ENCODE data around the gene MAN2B1.

MAN2B1 gene

GRCh38 chr19:12607631-12608030 is 58.9 kb downstream of the MAN2B1 start:
- H3K27ac ChIP-seq (ENCODE audit: low read depth, low read length): no peak overlapping the region
- H3K9me3 ChIP-seq (ENCODE audit: low read length): no peaks in the 10 kb centered on the region
- H3K27me3 ChIP-seq (ENCODE audit: control insufficient read depth in 1 of 2, insufficient read depth in 2 of 2, low read length in 2 of 2): no peaks in the 10 kb centered on the region
- H3K4me3 ChIP-seq (ENCODE audit: low read depth in 1 of 2, low read length in 2 of 2): no peak overlapping the region
- H3K36me3 ChIP-seq (ENCODE audit: insufficient read depth, low read length): peaks cover 14% of the 10 kb centered on the region
- no peak overlapping the region for H3K9ac ChIP-seq (ENCODE audit: low read length)
- H3K4me1 ChIP-seq (ENCODE audit: insufficient read depth, low read length): peaks cover 13% of the 10 kb centered on the region

GRCh38 chr19:12606796-12607195 is 59.7 kb downstream of the MAN2B1 start:
- Histone ChIP-seq H3K4me3 (ENCODE audit: low read depth in 1 of 2, low read length in 2 of 2) (no peak overlapping the region), H3K9me3 (ENCODE audit: low read length) (no peaks in the 10 kb centered on the region), H3K4me1 (ENCODE audit: insufficient read depth, low read length) (peaks cover 9% of the 10 kb centered on the region), H3K27me3 (ENCODE audit: control insufficient read depth in 1 of 2, insufficient read depth in 2 of 2, low read length in 2 of 2) (no peaks in the 10 kb centered on the region), H3K27ac (ENCODE audit: low read depth, low read length) (no peak overlapping the region), H3K36me3 (ENCODE audit: insufficient read depth, low read length) (peaks cover 14% of the 10 kb centered on the region), H3K9ac (ENCODE audit: low read length) (no peak overlapping the region)

GRCh38 chr19:12603714-12604113 is 62.8 kb downstream of the MAN2B1 start:
- H3K36me3 ChIP-seq (ENCODE audit: insufficient read depth, low read length): peaks cover 10% of the 10 kb centered on the region
- no peak overlapping the region for H3K9ac ChIP-seq (ENCODE audit: low read length)
- H3K27ac ChIP-seq (ENCODE audit: low read depth, low read length): no peak overlapping the region
- H3K4me1 ChIP-seq (ENCODE audit: insufficient read depth, low read length): no peaks in the 10 kb centered on the region
- H3K9me3 ChIP-seq (ENCODE audit: low read length): no peaks in the 10 kb centered on the region
- no peaks in the 10 kb centered on the region for H3K27me3 ChIP-seq (ENCODE audit: control insufficient read depth in 1 of 2, insufficient read depth in 2 of 2, low read length in 2 of 2)
- no peak overlapping the region for H3K4me3 ChIP-seq (ENCODE audit: low read depth in 1 of 2, low read length in 2 of 2)

GRCh38 chr19:12597594-12597993 is 68.9 kb downstream of the MAN2B1 start:
- Histone ChIP-seq H3K27me3 (ENCODE audit: control insufficient read depth in 1 of 2, insufficient read depth in 2 of 2, low read length in 2 of 2) (no peaks in the 10 kb centered on the region), H3K36me3 (ENCODE audit: insufficient read depth, low read length) (no peaks in the 10 kb centered on the region), H3K27ac (ENCODE audit: low read depth, low read length) (no peak overlapping the region), H3K4me1 (ENCODE audit: insufficient read depth, low read length) (no peaks in the 10 kb centered on the region), H3K4me3 (ENCODE audit: low read depth in 1 of 2, low read length in 2 of 2) (no peak overlapping the region), H3K9me3 (ENCODE audit: low read length) (no peaks in the 10 kb centered on the region), H3K9ac (ENCODE audit: low read length) (no peak overlapping the region)

GRCh38 chr19:12596927-12597548 is 69.5 kb downstream of the MAN2B1 start:
- Histone ChIP-seq H3K4me1 (ENCODE audit: insufficient read depth, low read length) (no peaks in the 10 kb centered on the region), H3K27ac (ENCODE audit: low read depth, low read length) (no peak overlapping the region), H3K27me3 (ENCODE audit: control insufficient read depth in 1 of 2, insufficient read depth in 2 of 2, low read length in 2 of 2) (no peaks in the 10 kb centered on the region), H3K36me3 (ENCODE audit: insufficient read depth, low read length) (no peaks in the 10 kb centered on the region), H3K9me3 (ENCODE audit: low read length) (no peaks in the 10 kb centered on the region), H3K4me3 (ENCODE audit: low read depth in 1 of 2, low read length in 2 of 2) (no peak overlapping the region), H3K9ac (ENCODE audit: low read length) (no peak overlapping the region)

Data from muscle layer of colon (tissue), 2 donors.